Activated CD8-positive, alpha-beta memory T cell treated with anti-CD3 and anti-CD28 coated beads, Interleukin-2, amount 50 U/mL, for 24 hours (primary cell): ENCODE measurements around the gene HSPA9.

ENCODE experiments used
- DNase-seq: peaks from one replicate; pipeline ENCODE4 v3.0.0-alpha.2; 2020; ENCODE audit errors: extremely low read depth

HSPA9 gene

GRCh38 chr5:138575194-138576015 is at the start of gene HSPA9:
HSPA9 (minus strand) TSS chr5:138575401; CDS start chr5:138575318, 83 bp downstream.
- DNase-seq = peak; percentile 93

- no peak for DNase-seq
These were observed 47.9 kb upstream of the HSPA9 start for GRCh38 chr5:138623053-138623452.

- no peak for DNase-seq
These were observed 46.9 kb upstream of the HSPA9 start for GRCh38 chr5:138622051-138622450.

- DNase-seq = no peak
These were observed 45.5 kb upstream of the HSPA9 start for GRCh38 chr5:138620663-138621224.

- DNase-seq = no peak
These were observed 41.3 kb upstream of the HSPA9 start for GRCh38 chr5:138616508-138616907.

GRCh38 chr5:138615461-138615860 is 40.3 kb upstream of the HSPA9 start:
- DNase-seq = no peak

GRCh38 chr5:138611678-138612218 is 36.5 kb upstream of the HSPA9 start:
- no peak for DNase-seq

- no peak for DNase-seq
These were observed 35.9 kb upstream of the HSPA9 start for GRCh38 chr5:138610918-138611677.

- DNase-seq = no peak
These were observed 35.3 kb upstream of the HSPA9 start for GRCh38 chr5:138610415-138610917.

- no peak for DNase-seq
These were observed 31.3 kb upstream of the HSPA9 start for GRCh38 chr5:138606378-138607064.

GRCh38 chr5:138605254-138605972 is 30.2 kb upstream of the HSPA9 start:
- no peak for DNase-seq

GRCh38 chr5:138604176-138604785 is 29.1 kb upstream of the HSPA9 start:
- DNase-seq = no peak

GRCh38 chr5:138603249-138603920 is 28.2 kb upstream of the HSPA9 start:
- DNase-seq = no peak

GRCh38 chr5:138602371-138603000 is 27.3 kb upstream of the HSPA9 start:
- no peak for DNase-seq

- DNase-seq = no peak
These were observed 26.2 kb upstream of the HSPA9 start for GRCh38 chr5:138601444-138601843.

- DNase-seq = no peak
These were observed 25.2 kb upstream of the HSPA9 start for GRCh38 chr5:138600446-138600845.

GRCh38 chr5:138597661-138598400 is 22.6 kb upstream of the HSPA9 start:
- no peak for DNase-seq

GRCh38 chr5:138596105-138596881 is 21.1 kb upstream of the HSPA9 start:
- no peak for DNase-seq
